ENCODE results near the gene FAH.
"Not testable (repeated sequence)": the region's sequence is repeated elsewhere in the genome, so short reads cannot be mapped to it uniquely, and the experiment has no call there.

FAH gene

DNA sequence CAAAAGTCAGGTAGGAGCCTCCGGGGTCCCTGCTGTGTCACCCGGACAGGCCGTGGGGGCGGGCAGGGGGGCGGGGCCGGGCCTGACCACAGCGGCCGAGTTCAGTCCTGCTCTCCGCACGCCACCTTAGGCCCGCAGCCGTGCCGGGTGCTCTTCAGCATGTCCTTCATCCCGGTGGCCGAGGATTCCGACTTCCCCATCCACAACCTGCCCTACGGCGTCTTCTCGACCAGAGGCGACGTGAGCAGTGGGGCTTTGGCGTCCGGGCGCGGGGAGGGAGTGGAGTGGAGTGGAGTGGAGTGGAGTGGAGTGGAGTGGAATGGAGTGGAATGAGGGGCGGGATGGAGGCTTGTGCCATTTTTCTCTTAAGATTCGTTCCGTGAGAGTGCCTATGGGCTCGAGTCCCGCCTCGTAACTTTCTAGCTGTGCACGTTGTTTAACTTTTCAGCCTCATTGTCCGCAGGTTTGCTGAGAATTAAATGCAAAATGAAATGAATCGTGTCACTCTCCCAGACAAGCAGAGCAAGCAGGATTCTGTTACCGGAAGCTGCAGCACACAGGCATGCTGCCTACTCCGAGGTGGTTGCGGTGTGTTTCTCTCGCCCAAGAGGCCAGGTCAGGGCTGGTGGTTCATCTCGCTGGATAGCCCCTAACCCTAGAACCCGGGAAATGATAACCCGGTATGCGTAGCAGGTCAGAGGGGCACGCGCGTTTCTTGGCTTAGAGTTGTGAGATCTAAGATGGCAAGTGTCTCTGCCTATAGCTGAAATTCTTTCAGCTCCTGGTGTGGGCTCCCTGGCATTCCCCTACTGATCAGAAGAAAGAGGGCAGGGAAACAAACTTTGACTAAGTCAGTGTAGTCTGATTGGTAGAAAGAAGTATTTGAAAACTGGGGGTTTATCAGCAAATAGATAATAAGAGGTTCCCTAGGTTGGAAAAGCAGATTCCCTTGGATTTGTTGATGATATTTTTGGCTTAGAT lies at the start of gene FAH:
TSS of gene FAH (plus strand) at position 104 of the 981 bp plus-strand sequence. CDS start at position 160, 56 bp downstream.
- DNase-seq (ENCODE audit: low read depth in 1 of 2, low spot score in 1 of 2) = no peak

DNA sequence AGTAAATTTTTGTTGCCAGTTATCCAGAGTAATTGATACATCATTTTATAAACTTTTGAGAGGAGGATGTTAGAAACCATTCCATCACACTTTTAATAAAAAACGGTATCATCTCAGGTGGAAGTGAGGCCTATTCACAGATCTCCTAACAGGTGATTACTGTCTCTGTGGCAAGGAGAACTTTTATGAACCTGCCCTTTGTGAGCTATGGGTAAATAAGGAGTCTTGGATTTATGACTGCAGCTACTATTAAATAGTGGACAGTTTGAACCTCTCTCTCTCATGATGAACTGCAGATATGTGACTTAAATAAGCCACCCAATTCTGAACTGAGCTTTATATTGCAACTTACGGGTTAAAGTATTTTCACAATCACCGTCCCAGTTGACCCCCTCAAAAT lies 47.6 kb upstream of the FAH start:
- no peak for DNase-seq (ENCODE audit: low read depth in 1 of 2, low spot score in 1 of 2)

DNA sequence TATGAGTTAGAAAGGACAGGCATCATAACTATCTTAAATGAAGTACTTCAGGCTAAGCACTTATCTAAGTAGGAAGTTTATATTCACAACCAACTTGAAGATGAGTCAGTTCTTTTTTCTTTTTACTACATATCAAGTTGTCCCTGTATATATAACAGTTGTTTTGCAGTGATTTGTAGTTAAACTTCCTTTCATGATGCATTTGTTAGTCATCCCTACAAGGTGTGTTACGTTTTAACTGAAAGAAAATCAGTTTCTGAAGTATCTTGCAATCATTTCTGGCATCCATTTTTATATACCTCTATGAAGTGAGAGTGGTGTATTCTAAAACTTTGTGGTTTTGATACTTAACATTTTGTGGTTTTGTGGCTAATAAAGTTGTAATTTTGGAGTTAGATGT lies 47.2 kb upstream of the FAH start:
- no peak for DNase-seq (ENCODE audit: low read depth in 1 of 2, low spot score in 1 of 2)

GRCh38 chr15:80106051-80106450 lies 46.7 kb upstream of the FAH start:
- DNase-seq (ENCODE audit: low read depth in 1 of 2, low spot score in 1 of 2) = no peak

- DNase-seq (ENCODE audit: low read depth in 1 of 2, low spot score in 1 of 2) = no peak
Measured at GRCh38 chr15:80107204-80107603, 45.6 kb upstream of the FAH start.

- DNase-seq (ENCODE audit: low read depth in 1 of 2, low spot score in 1 of 2) = no peak
Measured at GRCh38 chr15:80107774-80108173, 45.0 kb upstream of the FAH start.

DNA sequence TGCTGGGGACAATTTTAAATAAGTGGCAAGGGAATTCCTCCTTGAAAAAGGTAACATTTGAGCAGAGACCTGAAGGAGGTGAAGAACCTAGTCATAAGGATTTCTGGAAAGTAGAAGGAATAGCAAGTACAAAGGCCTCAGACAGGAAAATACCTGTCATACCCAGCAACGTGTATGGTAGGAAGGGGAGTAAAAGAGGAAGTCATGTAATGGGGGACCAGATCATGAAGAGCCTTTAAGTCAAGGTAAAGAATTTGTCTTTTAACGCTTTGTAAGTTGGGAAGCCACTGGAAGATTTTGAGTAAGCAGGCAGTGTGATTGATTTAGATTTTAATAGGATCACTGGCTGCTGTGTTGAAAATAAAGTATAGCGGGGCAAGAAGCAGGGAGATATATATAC lies 43.4 kb upstream of the FAH start:
- DNase-seq (ENCODE audit: low read depth in 1 of 2, low spot score in 1 of 2) = no peak

DNA sequence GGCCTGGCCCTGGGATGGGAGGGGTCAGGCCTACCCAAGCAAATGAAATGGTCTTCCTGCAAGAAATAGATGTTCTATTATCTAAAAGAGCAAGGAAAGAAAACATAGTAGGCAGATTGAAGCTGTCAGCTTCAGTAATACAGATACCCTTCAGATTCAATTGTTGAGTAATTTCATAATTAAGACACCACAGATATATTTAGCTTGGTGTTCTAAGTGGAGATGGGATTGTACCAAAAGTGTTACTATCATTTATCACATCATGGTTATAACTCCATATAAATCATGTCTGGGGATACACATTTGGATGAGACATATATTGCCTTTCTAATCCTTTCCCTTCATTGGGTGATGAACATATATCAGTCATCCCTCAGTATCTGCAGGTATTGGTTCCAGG lies 41.9 kb upstream of the FAH start:
- no peak for DNase-seq (ENCODE audit: low read depth in 1 of 2, low spot score in 1 of 2)

- no peak for DNase-seq (ENCODE audit: low read depth in 1 of 2, low spot score in 1 of 2)
Measured at GRCh38 chr15:80114114-80114513, 38.7 kb upstream of the FAH start.

GRCh38 chr15:80115021-80115420 lies 37.8 kb upstream of the FAH start:
- no peak for DNase-seq (ENCODE audit: low read depth in 1 of 2, low spot score in 1 of 2)

DNA sequence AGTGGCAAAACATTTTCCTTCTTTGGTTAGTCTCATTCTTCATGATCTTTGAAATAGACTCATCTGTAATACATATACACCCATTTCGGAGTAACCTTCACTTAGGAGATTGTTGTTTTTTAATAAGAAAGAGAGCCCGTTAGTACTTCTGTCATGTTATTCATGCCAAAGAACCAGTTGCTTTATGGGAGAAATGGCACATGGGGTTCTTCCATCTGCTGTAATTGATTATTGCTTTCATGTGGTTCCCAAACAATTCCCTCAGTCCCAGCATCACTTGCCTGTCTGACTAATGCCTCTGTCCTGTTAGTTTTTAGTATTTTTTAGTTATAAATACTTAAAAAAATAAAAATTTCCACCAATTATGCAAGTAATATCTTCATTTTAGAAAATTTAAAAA lies 33.8 kb upstream of the FAH start:
- DNase-seq (ENCODE audit: low read depth in 1 of 2, low spot score in 1 of 2) = no peak

- no peak for DNase-seq (ENCODE audit: low read depth in 1 of 2, low spot score in 1 of 2)
Measured at GRCh38 chr15:80120636-80121035, 32.2 kb upstream of the FAH start.

GRCh38 chr15:80121546-80121945 lies 31.3 kb upstream of the FAH start:
- DNase-seq (ENCODE audit: low read depth in 1 of 2, low spot score in 1 of 2) = no peak

DNA sequence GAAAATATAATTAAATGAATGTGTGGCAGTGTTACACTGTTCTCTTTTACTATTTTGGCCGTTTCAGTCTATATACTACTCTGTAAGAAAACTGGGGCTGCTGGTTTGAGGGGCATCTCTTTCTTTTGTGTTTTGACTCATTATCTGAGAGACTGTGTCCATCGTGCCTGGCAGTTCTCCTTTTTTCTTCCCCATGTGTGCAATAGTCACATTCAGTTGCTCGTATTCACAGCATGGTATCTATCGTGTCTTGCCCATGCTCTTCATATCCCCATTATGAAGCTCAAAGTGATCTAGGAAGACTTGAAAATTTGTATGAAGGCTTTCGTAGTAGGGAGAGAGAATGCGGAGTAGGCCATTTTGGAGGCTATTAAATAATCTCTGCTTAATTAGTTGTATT lies 29.8 kb upstream of the FAH start:
- no peak for DNase-seq (ENCODE audit: low read depth in 1 of 2, low spot score in 1 of 2)

DNA sequence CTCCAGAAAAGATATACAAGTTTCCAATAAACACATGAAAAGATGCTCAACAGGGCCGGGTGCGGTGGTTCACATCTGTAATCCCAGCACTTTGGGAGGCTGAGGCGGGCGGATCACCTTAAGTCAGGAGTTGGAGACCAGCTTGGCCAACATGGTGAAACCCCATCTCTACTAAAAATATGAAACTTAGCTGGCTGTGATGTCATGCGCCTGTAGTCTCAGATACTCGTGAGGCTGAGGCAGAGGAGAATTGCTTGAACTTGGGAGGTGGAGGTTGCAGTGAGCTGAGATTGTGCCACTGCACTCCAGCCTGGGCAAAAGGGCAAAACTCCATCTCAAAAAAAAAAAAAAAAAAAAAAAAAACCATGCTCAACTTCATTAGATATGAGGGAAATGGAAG lies 25.5 kb upstream of the FAH start:
- DNase-seq (ENCODE audit: low read depth in 1 of 2, low spot score in 1 of 2) = not testable (repeated sequence)

DNA sequence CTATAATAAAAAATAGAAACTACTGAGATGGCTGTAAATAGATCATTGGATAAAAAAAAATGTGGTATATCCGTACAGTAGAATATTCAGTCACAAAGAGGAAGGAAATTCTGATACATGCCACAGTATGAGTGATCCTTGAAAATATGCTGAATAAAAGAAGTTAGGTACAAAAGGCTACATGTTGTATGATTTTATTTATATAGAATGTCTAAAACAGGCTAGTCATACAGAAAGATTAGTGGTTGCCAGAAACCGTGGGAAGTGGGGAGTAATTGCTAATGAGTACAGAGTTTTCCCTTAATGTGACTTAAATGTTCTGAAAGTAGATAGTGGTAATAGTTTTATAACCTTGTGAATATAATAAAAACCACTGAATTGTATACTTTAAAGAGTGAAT lies 24.9 kb upstream of the FAH start:
- no peak for DNase-seq (ENCODE audit: low read depth in 1 of 2, low spot score in 1 of 2)

DNA sequence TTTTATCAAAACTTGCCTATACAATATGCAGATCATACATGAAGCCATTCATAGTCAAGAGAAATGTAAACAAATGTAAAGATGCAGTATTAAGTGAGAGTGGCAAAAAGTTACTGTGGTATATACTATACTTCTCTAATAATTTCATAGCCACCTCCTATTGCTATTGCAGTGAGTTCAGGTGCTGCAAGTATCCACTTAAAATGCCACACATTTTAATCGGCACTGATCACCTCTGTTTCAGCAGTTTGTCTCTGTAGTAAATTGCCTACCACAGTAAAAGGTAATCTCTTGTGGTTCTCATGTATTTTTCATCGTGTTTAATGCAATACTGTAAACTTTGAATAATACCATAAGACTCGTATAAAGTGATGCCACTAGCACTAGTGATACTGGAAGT lies 20.4 kb upstream of the FAH start:
- no peak for DNase-seq (ENCODE audit: low read depth in 1 of 2, low spot score in 1 of 2)

DNA sequence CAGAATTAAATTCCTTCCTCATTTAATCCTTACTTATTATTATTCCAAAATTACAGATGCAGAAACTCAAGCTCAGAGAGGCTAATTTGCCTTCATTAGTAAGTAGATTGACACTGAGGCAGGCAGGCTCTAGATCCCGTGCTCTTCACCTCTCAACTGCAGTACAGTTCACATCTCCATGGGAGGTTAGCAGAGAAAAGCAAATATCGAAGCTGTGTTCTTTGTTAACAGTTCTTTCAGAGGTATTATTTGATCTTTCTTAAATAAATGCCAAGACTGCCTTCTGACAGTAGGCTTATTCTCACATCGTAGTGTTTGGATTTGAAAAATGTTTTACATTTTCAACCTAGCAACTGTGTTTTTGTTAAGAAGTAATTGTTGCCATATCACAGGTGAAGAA lies 15.9 kb upstream of the FAH start:
- DNase-seq (ENCODE audit: low read depth in 1 of 2, low spot score in 1 of 2) = no peak

DNA sequence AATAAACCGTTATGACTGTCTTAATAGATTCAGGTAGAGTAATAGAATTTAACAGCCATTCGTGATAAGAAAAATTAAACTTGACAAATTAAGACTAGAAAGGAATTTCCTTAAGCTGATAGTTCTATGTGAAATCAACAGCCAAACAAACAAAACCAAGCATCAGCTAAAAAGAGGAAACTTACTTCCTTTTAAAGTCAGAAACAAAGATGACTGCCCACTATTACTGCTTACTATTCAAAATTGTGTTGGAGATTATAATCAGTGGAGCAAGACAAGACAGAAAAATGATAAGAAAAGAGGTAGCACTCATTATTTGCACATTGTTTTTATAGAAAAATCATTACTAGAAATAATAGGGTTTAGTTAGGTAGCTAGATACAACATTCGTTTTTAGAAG lies 13.8 kb upstream of the FAH start:
- no peak for DNase-seq (ENCODE audit: low read depth in 1 of 2, low spot score in 1 of 2)

DNA sequence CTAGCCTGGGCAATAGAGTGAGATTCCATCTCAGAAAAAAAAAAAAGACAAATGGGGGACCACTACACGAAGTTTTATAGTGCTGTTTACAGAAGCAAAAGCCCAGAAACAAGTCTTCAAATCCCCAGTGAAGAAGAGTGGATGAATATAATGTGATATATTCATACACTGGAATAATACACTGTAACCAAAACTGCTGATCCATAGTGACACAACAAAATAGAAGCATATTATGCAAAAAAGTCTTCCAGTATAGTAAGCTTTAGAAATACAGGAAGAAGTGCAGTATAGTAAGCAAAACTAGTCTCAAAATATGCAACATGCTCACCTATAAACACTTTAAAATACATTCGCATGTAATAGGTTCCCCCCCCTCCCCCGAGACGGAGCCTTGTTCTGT lies 11.9 kb upstream of the FAH start:
- no peak for DNase-seq (ENCODE audit: low read depth in 1 of 2, low spot score in 1 of 2)

- DNase-seq (ENCODE audit: low read depth in 1 of 2, low spot score in 1 of 2) = no peak
Measured at GRCh38 chr15:80141916-80142598, 10.7 kb upstream of the FAH start.

DNA sequence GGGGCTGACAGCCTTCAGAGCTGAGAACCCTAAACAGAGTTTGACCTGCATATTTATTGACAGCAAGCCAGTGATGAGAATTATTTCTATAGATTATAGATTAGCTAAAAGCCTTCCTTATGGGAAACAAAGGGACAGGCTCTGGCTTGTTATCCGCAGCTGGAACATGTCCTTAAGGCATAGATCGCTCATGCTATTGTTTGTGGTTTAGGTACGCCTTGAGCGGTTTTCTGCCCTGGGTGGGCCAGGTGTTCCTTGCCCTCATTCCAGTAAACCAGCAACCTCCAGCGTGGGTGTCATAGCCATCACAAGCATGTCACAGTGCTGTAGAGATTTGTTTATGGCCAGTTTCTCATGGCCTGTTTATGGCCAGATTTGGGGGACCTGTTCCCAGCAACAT lies 10.2 kb upstream of the FAH start:
- no peak for DNase-seq (ENCODE audit: low read depth in 1 of 2, low spot score in 1 of 2)

Data from stimulated activated CD4-positive, alpha-beta T cell treated with anti-CD3 and anti-CD28 coated beads, Interleukin-15, amount 100 ng/mL, for 1 hour (primary cell).